GM18907 (cell line): ENCODE results near the gene SLC2A9.
A peak's percentile ranks its signal among the peaks of the same experiment; 100 is the strongest.
"Not testable (repeated sequence)": the region's sequence is repeated elsewhere in the genome, so short reads cannot be mapped to it uniquely, and the experiment has no call there.

Source experiments
- ATAC-seq: cut with Tn5 transposase; IDR thresholded peaks from one replicate; pipeline ENCODE4 v1.9.1; 2021; ENCODE audit warnings: mild to moderate bottlenecking, moderate library complexity; ENCODE audit not compliant: unreplicated experiment

Gene SLC2A9

DNA sequence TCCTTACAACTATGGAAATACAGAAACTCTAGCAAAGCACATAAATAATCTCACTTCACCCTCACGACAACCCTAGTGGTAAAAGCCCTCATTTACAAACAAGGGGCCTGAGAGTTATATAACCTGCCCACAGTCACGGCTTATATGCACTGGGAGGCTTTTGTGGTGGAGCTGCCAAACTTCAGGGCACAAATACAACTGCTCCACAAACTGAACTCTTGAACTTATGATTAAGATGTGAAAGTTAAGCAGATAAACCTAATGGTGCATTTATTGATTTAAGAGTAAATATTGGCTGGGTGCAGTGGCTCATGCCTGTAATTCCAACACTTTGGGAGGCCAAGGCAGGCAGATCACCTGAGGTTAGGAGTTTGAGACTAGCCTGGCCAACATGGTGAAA lies 19.0 kb downstream of the SLC2A9 start:
- ATAC-seq, result no peak

GRCh38 chr4:10001757-10002156 lies 19.5 kb downstream of the SLC2A9 start:
- no peak for ATAC-seq

GRCh38 chr4:9999956-10000561 lies 21.2 kb downstream of the SLC2A9 start:
- ATAC-seq, result peak; percentile 58

DNA sequence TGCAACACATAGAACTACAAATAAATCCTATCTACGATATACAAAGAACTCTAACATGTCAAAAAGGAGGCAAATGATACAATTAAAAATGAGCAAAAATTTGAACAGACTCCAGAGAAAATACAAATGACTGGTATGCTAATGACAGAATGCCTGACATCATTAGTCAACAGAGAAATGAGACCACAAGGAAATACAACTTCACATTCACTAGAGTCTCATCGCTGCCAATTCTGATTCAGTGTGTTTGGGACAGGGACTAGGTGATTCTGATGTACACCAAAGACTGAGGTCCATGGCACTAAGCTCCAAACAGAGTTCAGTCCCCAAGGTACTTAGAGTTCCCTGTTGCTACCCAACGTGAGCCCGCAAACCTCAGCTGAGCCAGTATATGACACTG lies 23.4 kb downstream of the SLC2A9 start:
- no peak for ATAC-seq

- no peak for ATAC-seq
Measured at GRCh38 chr4:9996319-9997110, 24.8 kb downstream of the SLC2A9 start.

DNA sequence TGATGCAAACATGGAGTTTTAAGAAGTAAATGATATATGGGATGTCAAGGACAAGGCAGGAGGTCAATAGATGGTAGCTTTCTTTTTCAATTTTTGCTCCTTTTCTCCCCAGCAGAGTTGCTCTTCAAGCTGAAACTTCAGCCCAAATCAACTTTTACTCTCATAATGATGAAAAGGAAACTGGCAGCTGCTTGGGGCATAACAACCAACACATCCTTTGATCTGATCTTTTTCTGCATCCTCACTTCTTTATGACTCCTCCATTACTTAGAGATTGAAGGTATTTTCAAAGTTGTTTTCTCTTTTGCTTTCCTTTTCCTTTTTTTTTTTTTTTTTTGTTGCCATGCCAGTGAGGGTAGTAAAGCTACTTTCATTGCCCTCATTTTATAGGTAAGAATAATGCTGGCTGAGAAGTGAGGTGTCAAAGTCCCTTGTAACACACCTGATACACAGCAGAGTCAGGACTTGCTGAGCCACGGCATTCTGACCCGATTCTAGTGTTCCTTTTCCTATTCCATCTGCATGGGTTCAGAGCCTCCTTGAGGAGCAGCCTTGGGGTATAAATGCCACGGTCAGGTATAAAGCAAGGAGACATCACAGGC lies 26.9 kb downstream of the SLC2A9 start:
- ATAC-seq, result peak; percentile 72

- no peak for ATAC-seq
Measured at GRCh38 chr4:9989918-9990635, 31.2 kb downstream of the SLC2A9 start.

- ATAC-seq, result no peak
Measured at GRCh38 chr4:9988933-9989332, 32.4 kb downstream of the SLC2A9 start.

GRCh38 chr4:9988363-9988749 lies 32.9 kb downstream of the SLC2A9 start:
- ATAC-seq, result no peak

DNA sequence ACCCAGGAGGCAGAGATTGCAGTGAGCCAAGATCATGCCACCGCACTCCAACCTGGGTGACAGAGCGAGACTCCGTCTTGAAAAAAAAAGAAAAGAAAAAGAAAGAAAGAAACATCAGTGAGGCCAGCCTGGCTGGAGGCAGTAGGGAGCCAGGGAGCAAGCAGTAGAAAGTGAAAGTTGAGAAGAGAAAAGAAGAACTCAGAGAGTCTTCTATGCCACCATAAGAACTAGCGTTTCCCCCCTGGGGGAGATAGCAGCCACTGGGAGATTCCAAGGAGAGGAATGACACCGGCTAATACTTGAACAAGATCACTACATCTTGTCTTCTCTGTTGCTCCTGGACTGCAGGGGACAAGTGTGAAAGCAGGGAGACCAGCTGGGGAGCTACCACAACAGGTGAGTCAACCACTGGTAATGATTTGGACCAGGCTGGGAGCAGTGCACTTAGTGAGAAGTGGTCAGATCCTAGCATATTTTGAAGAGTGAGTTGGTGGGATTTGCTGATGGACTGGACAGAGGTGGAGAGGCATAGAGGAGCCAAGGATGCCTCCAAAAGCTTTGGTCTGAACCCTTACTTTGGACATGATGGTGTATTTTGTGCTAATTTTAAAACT lies 33.4 kb downstream of the SLC2A9 start:
- ATAC-seq, result peak; percentile 66

GRCh38 chr4:9984621-9985020 lies 36.7 kb downstream of the SLC2A9 start:
- no peak for ATAC-seq

GRCh38 chr4:9983211-9983610 lies 38.1 kb downstream of the SLC2A9 start:
- no peak for ATAC-seq

DNA sequence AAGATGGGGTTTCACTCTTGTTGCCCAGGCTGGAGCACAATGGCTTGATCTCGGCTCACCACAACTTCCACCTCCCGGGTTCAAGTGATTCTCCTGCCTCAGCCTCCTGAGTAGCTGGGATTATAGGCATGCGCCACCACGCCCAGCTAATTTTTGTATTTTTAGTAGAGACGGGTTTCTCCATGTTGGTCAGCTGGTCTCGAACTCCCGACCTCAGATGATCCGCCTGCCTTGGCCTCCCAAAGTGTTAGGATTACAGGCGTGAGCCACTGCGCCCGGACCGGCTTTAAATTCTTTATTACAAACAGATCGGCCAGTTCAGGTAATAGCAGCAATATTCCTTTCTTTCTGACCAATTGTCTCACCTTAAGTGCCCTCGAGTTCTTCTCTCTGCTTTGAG lies 39.4 kb downstream of the SLC2A9 start:
- ATAC-seq, result not testable (repeated sequence)

GRCh38 chr4:9980898-9981297 lies 40.4 kb downstream of the SLC2A9 start:
- ATAC-seq, result no peak

DNA sequence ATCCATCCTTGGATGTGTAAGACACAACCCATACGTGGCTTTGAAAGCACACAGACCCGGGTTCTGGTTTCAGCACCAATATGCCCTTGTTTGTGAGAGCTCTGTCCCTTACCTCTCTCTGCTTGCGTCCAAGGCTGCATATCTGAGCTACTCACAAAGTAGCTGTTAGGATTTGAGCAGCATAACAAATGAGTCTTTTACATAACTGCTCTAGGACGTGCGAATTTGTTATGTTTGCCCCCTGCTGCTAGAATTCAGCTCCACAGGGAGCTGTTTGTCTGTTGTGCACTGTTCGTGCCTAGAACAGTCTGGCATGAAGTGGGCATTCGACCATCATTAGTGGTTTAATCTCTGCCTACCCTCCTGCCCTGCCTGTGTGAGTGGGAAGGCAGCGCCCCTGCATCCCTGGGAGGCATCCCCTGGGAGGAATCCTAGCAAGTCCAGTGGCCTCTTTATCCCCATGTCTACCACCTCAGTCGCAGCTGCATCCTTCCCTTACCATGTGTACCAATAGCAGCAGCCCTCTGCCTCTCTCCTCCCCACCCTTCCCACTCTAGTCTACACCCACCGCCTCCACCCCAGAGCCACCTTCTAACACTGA lies 42.1 kb downstream of the SLC2A9 start:
- no peak for ATAC-seq

GRCh38 chr4:9977518-9978031 lies 43.7 kb downstream of the SLC2A9 start:
- no peak for ATAC-seq

GRCh38 chr4:9976781-9977180 lies 44.5 kb downstream of the SLC2A9 start:
- no peak for ATAC-seq

GRCh38 chr4:9976293-9976692 lies 45.0 kb downstream of the SLC2A9 start:
- ATAC-seq, result no peak

GRCh38 chr4:9971711-9972110 lies 49.6 kb downstream of the SLC2A9 start:
- ATAC-seq, result no peak

GRCh38 chr4:9970399-9971011 lies 50.8 kb downstream of the SLC2A9 start:
- peak; percentile 88 for ATAC-seq
